HG02623 (cell line): ENCODE measurements around the gene GDE1.

Experiments used
- ATAC-seq: cut with Tn5 transposase; IDR thresholded peaks from one replicate; pipeline ENCODE4 v1.9.1; 2021; ENCODE audit warnings: moderate library complexity; ENCODE audit not compliant: unreplicated experiment

Gene GDE1

GRCh38 chr16:19486750-19487325 is 35.1 kb downstream of the GDE1 start:
- no peak for ATAC-seq

DNA sequence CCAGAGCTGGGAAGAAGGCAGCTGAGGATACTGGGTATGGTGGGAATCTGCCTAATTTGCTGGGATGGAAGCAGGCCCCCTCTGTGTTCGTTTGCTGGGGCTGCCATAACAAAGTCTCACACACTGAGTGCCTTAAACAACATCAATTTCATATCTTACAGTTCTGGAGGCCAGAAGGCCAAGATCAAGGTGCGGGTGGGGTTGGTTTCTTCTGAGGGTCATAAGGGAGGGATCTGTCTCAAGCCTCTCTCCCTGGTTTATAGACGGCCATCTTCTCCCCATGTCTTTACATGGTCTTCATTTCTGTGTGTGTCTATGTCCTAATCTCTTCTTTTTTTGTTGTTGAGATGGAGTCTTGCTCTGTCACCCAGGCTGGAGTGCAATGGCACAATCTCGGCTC is 35.8 kb downstream of the GDE1 start:
- no peak for ATAC-seq

- no peak for ATAC-seq
Observed at GRCh38 chr16:19485611-19486010, 36.3 kb downstream of the GDE1 start.

DNA sequence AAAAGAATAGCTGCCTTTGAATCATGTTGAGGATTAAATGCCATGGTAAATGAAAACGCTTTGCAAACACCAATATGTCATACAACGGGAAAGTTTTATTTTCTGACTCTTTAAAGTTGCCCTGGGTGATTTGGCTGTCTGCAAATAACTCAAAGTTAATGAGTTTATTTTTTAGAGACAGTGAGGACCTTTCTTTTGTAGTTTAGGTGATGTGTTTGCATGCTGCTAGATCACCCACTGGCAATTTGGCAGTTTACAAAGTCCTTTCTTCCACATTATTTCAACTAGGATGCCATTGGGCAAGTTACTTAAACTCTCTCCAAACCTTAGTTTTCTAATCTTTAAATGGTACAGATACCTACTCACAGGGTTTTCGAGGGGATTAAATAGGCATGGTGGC is 37.8 kb downstream of the GDE1 start:
- no peak for ATAC-seq

GRCh38 chr16:19482291-19482690 is 39.6 kb downstream of the GDE1 start:
- ATAC-seq, result no peak

DNA sequence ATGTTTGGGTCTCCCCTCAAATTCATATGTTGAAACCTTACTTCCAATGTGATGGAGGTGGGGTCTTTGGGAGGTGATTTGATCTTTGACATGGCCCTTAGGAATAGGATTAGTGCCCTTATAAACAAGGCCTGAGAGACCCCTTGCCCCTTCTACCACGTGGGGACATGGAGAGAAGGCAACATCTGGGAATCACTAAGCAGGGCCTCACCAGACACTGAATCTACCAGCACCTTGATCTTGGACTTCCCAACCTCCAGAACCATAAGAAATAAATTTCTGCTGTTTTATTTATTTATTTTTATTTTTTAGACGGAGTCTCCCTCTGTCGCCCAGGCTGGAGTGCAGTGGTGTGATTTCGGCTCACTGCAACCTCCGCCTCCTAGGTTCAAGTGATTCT is 40.1 kb downstream of the GDE1 start:
- ATAC-seq, result no peak

- no peak for ATAC-seq
Observed at GRCh38 chr16:19481296-19481695, 40.6 kb downstream of the GDE1 start.

DNA sequence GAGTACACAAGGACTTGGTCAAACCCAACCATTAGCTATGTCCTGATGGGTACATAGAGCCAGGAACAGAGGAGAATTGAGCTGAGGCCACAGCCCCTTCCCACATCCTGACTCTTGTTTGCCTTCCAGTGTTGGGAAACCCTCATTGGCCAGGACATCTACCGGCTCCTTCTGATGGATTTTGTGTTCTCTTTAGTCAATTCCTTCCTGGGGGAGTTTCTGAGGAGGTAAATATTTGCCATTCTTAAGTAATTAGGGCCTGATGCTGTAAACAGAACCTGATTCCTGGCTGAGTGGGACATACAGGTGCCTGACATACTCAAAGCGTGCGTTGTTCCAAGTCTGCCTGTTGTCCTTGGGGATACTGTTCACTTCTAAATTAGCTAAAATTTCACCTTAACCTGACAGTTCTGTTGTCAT is 42.6 kb downstream of the GDE1 start:
- ATAC-seq, result no peak

- no peak for ATAC-seq
Observed at GRCh38 chr16:19478505-19478904, 43.4 kb downstream of the GDE1 start.

DNA sequence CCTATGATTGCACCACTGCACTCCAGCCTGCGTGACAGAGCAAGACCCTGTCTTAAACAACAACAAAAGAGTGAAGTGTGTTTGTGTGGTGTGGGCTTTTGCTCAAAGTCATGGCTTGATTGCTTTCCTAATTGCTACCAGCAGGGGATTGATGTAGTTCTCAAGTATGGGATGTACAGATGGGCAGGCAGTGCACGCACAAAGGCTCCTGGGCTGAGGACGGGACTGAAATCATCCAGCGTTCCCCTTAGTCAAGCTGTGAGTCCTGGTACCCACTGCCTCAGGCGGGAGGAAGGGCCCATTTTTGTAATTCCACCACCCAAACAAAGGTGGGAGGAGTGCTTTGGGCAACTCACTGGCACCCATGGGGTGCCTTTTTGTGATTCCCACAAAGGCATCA is 47.3 kb downstream of the GDE1 start:
- ATAC-seq, result no peak

DNA sequence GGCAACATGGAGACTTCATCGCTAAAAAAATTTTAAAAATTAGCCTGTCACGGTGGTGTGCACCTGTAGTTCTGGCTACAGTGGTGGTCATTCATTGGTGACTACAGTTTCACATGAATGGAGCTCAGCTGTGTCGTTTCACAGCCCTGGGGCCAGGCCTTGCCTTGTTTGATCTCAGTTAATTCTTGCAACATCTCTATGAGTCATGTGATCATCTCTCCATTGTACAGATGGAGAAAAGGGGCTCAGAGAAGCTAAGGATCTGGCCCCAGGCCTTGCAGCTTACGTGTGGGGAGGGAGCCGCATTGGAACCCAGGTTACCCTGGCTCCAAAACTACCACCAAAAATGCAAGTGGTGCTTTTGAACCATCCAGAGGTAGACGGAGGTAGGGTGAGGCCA is 49.4 kb downstream of the GDE1 start:
- no peak for ATAC-seq

DNA sequence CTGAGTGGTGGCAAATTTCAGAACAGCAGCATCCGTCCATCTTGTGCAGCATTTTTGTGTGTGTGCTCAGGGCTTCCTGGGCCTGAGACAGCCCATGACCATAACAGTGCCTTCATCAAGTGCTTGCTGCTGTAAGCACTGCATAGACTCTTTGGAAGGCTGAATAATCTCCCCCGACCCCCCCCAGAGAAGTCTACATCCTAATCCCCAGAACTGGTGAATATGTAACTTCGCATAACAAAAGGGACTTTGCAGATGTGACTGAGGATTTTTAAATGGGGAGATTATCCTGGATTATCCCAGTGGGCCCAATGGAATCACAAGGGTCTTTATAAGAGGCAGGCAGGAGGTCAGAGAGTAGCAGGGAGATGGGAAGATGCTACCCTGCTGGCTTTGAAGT is 53.6 kb downstream of the GDE1 start:
- no peak for ATAC-seq

- ATAC-seq, result no peak
Observed at GRCh38 chr16:19463468-19464315, 58.2 kb downstream of the GDE1 start.

DNA sequence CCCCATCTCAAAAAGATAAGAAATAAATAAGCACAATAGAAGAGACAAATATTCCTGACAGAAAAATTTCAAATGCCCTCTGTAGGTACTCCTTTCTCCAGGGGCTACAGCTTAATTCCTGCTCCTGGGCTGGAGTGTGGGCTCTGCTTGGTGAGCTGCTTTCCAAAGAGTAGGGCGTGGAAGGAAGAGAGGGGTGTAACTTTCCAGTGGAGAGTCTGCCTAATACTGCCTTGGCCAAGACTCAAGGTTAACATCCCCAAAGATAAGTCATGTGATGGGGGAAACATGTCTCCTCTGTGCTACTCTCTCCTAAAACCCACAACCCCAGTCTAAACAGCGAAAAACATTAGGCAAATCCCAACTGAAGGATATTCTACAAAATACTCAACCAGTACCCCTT is 61.5 kb downstream of the GDE1 start:
- no peak for ATAC-seq

DNA sequence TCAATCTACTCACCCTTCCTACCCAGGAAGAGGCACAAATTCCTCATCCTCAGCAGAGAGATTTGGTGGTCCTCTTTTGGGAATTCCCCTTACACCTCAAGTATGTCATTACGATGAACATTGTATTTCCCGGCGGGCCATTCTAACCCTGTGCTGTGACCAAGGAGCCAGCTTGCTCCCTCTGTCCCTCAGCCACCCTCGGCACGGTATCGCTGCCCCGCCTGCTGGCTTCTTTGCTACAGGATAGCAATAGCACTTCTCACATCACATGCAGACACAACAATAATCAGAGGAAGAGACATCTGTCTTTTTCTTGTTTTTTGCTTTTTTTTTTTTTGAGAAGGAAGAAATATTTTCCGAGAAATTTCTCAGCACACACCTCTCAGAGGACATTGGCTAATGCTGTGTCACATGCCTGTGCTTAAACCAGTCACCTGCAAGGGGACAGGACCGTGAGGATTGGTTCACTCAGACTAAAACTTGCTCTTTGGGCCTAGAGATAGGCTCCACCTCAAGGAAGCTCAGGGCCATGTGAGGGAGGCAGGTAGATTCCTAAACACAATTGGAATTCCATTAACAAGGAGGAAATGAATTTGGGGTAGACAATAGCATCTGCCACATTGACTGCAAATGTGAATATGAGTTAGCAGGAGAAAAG is 63.0 kb downstream of the GDE1 start:
- no peak for ATAC-seq
